ENCODE results near the gene PHC2. TPM values are rescaled to one million over a fixed set of nuclear protein-coding genes. Genes with fewer than 3 reads are reported as not detected.
A peak's percentile ranks its signal among the peaks of the same experiment; 100 is the strongest.

The PHC2 gene
- total RNA-seq, 1 donor from 2014 or later, result 155 TPM

DNA sequence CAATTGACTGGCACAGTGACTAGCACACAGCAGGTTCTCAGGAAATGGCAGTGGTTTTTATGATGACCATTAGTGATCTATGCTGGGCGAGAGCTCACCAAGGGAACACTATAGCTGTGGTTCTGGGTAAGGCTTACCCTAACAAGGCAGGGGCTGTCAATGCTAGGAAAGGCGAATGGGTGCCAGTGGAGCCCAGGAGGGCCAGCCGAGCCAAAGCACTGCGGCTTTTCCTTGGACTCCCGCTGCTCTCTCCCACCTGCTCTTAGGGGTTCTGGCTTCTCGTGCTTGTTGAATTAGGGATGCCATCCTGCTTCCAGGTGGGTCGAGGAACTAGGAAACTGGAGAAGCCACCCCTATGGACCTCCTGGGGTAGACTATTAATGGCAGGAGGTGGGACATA lies 100.0 kb downstream of the PHC2 start:
- DNase-seq (ENCODE audit: low read depth, low spot score), result no peak
- Mint-ChIP-seq H3K4me3 (no peak overlapping the region), H3K4me1 (peaks cover 32% of the 10 kb centered on the region), H3K9me3 (no peaks in the 10 kb centered on the region), H3K27ac (ENCODE audit: unreplicated experiment) (no peak overlapping the region), H3K36me3 (ENCODE audit: low read depth) (peaks cover 29% of the 10 kb centered on the region), H3K27me3 (ENCODE audit: low read depth) (no peaks in the 10 kb centered on the region)
- TF ChIP-seq, protein P1, sequence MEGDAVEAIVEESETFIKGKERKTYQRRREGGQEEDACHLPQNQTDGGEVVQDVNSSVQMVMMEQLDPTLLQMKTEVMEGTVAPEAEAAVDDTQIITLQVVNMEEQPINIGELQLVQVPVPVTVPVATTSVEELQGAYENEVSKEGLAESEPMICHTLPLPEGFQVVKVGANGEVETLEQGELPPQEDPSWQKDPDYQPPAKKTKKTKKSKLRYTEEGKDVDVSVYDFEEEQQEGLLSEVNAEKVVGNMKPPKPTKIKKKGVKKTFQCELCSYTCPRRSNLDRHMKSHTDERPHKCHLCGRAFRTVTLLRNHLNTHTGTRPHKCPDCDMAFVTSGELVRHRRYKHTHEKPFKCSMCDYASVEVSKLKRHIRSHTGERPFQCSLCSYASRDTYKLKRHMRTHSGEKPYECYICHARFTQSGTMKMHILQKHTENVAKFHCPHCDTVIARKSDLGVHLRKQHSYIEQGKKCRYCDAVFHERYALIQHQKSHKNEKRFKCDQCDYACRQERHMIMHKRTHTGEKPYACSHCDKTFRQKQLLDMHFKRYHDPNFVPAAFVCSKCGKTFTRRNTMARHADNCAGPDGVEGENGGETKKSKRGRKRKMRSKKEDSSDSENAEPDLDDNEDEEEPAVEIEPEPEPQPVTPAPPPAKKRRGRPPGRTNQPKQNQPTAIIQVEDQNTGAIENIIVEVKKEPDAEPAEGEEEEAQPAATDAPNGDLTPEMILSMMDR (conservative IDR thresholded peaks at IDR 0.05), result no peak

DNA sequence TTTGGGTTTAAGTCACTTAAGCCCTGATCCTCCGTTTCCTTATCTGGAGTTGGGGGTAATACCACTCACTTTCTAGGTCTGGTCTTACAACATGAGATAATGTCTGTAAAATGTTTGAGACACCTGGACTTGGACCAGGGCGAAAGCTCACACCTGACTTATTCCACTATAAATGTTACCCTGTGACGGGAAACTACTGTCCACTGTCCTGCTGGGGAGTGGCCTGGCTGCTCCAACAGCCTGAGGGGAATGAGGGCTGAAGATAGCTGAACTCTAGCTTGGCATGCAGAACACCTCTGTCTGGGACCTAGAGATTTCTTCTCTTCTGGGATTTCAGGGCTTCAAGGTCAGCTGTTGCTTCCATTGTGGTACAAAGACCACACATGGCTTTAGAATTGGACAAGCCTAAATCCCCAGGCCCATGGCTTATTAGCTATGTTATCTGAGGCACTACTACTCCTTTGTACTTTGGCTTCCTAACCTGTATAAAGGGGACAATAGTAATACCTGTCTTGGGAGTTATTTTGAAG lies 100.5 kb downstream of the PHC2 start:
- Mint-ChIP-seq H3K27ac (ENCODE audit: unreplicated experiment) (no peak overlapping the region), H3K36me3 (ENCODE audit: low read depth) (peaks cover 33% of the 10 kb centered on the region), H3K27me3 (ENCODE audit: low read depth) (no peaks in the 10 kb centered on the region), H3K4me1 (peaks cover 32% of the 10 kb centered on the region), H3K9me3 (no peaks in the 10 kb centered on the region), H3K4me3 (no peak overlapping the region)
- TF ChIP-seq, protein P1 (conservative IDR thresholded peaks at IDR 0.05), result no peak
- DNase-seq (ENCODE audit: low read depth, low spot score), result no peak

DNA sequence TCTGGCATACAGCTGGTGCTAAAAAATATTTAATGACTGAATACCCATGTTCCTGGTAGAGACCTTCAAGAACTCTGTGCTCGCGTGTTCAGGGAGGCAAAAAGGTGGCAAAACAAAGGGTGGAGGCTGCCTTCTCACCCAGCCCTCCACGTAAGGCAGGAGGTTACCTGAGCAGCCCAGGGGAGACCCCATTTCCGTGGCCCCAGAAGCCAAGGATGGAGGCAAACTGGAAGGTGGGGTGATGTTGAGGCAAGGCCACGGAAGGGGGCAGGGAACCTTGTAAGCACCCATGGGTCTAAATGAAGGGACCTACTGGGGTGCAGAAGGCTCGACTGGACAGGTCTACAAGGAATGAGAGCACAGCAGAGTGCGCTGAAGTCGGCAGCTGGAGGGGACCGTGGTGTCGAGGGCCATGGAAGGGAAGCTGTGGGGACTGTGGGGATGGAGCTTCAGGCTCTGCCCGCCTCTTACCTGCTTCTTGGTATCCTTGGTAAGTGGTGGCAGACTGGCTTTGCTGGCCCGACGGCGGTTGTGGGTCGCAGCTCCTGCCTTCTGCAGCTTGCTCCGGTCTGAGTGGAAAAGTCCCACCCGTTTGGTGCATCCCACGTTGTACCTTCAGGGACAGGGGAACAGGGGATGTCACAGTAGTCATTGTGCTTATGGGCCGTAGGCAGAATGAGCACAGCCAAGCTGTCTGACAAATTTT lies 101.1 kb downstream of the PHC2 start:
- H3K9me3 Mint-ChIP-seq, result no peaks in the 10 kb centered on the region
- no peak for DNase-seq (ENCODE audit: low read depth, low spot score)
- no peaks in the 10 kb centered on the region for H3K27me3 Mint-ChIP-seq (ENCODE audit: low read depth)
- peaks cover 25% of the 10 kb centered on the region for H3K4me1 Mint-ChIP-seq
- no peak overlapping the region for H3K4me3 Mint-ChIP-seq
- peak overlapping the region; percentile 97 for H3K27ac Mint-ChIP-seq (ENCODE audit: unreplicated experiment)
- TF ChIP-seq, protein P1 (conservative IDR thresholded peaks at IDR 0.05), result no peak
- peaks cover 30% of the 10 kb centered on the region for H3K36me3 Mint-ChIP-seq (ENCODE audit: low read depth)

GRCh38 chr1:33328817-33329216 lies 102.1 kb downstream of the PHC2 start:
- Mint-ChIP-seq H3K9me3 (no peaks in the 10 kb centered on the region), H3K36me3 (ENCODE audit: low read depth) (peaks cover 30% of the 10 kb centered on the region)
- TF ChIP-seq, protein P1 (conservative IDR thresholded peaks at IDR 0.05), result no peak

DNA sequence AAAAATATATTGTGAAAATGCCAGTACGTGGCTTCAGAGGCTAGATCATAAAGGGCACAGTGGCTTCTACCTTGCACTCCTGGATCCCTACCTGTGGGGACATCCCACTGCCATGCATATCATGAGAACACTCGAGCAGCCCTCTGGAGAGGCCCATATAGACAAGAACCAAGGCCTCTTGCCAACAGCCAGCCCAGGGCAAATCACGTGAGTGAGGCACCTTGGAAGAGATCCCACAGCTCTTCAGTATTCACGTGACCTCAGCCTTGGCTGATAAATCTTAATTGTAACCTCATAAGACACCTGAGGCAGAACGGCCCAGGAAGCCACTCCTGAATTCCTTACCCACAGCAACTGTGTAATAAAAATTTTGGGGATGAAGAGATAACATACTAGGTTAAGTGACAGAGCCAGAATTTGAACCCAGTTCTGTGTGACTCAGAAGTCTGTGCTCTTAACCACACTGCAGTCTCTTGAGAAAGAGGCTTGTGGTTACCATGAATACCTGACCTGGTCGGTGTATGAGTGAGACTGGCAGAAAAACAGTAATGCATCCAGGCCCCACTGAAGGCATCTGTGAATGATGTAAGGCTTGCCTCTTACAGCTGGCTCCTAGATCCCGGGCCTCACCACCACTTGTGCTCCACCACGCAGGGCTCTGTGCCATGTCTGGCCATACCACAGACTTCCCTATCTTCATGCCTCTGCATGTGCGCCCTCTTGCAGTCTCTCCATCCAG lies 103.1 kb downstream of the PHC2 start:
- H3K9me3 Mint-ChIP-seq, result no peaks in the 10 kb centered on the region
- DNase-seq (ENCODE audit: low read depth, low spot score), result no peak
- H3K4me1 Mint-ChIP-seq, result peaks cover 5% of the 10 kb centered on the region
- no peak overlapping the region for H3K27ac Mint-ChIP-seq (ENCODE audit: unreplicated experiment)
- H3K36me3 Mint-ChIP-seq (ENCODE audit: low read depth), result peaks cover 22% of the 10 kb centered on the region
- TF ChIP-seq, protein P1 (conservative IDR thresholded peaks at IDR 0.05), result no peak
- no peaks in the 10 kb centered on the region for H3K27me3 Mint-ChIP-seq (ENCODE audit: low read depth)
- H3K4me3 Mint-ChIP-seq, result no peak overlapping the region

More at GRCh38 chr1:33328817-33329216, 102.1 kb downstream of the PHC2 start:
- DNase-seq (ENCODE audit: low read depth, low spot score), result no peak
- Mint-ChIP-seq H3K27ac (ENCODE audit: unreplicated experiment) (no peak overlapping the region), H3K4me1 (peaks cover 16% of the 10 kb centered on the region), H3K27me3 (ENCODE audit: low read depth) (no peaks in the 10 kb centered on the region), H3K4me3 (no peak overlapping the region)

Measured in neural crest cell (in vitro differentiated cells).